ENCODE measurements around the gene SNAPC5. TPM values are rescaled to one million over a fixed set of nuclear protein-coding genes. Genes with fewer than 3 reads are reported as not detected.
"Not testable (repeated sequence)": the region's sequence is repeated elsewhere in the genome, so short reads cannot be mapped to it uniquely, and the experiment has no call there.

The SNAPC5 gene
- total RNA-seq, 1 experiment from 2014 or later, result 47.6 TPM

DNA sequence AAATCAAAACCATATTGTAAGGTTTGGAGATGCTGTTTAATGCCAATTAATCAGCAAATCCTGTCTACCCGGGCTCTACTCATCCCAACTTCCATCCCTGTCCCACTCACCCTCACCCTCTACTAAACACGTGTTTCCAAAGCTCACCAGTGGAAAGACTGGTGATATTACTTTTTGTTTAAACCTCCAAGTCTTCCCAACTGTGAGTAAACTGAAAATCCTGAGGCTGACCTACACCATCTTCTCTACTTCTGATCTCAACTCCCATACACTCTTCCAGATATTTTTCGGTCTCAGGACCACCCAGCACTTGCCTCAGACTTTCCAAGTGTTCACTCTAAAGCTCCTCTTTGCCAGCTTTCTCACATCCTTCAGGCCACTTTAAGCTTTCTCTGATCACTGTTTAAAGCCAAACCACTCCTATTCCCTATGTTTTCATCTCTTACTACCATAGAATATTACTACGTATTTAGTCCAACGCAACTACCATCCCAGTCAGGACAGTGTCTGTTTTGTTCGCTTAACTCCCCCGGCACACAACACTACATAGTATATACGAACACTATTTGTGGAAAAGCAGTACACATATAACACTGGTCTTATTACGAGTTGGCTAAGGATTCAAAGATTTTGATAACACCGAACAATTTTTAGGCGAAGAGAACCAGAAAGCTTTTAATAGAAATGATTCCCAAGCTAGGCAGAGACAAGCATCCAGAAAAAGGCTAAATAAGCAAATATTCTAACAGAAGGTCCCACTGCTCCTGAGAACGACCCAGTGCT, 6.4 kb upstream of the SNAPC5 start:
- Mint-ChIP-seq H3K4me1 (ENCODE audit: low read depth, unreplicated experiment) (peaks cover 15% of the 10 kb centered on the region), H3K27ac (ENCODE audit: unreplicated experiment) (peak overlapping the region; percentile 92), H3K4me3 (ENCODE audit: low read depth, unreplicated experiment) (peak overlapping the region; percentile 76), H3K27me3 (ENCODE audit: unreplicated experiment) (no peaks in the 10 kb centered on the region), H3K9me3 (ENCODE audit: low read depth, unreplicated experiment) (no peaks in the 10 kb centered on the region), H3K36me3 (ENCODE audit: insufficient read depth, unreplicated experiment) (peaks cover 66% of the 10 kb centered on the region)
- intact Hi-C loops (cut with micrococcal nuclease; ENCODE audit: unreplicated experiment), result no loop called here
- TSS peak; percentile 50 for BruUV-seq (replicated peaks)
- CTCF ChIA-PET, result interaction anchor here (0.6 kb wide), 1 partner anchor 200 kb away, joined by 3 read pairs; no protein-coding TSS in a partner anchor
- DNase-seq, result no peak
- TF ChIP-seq, protein P1, sequence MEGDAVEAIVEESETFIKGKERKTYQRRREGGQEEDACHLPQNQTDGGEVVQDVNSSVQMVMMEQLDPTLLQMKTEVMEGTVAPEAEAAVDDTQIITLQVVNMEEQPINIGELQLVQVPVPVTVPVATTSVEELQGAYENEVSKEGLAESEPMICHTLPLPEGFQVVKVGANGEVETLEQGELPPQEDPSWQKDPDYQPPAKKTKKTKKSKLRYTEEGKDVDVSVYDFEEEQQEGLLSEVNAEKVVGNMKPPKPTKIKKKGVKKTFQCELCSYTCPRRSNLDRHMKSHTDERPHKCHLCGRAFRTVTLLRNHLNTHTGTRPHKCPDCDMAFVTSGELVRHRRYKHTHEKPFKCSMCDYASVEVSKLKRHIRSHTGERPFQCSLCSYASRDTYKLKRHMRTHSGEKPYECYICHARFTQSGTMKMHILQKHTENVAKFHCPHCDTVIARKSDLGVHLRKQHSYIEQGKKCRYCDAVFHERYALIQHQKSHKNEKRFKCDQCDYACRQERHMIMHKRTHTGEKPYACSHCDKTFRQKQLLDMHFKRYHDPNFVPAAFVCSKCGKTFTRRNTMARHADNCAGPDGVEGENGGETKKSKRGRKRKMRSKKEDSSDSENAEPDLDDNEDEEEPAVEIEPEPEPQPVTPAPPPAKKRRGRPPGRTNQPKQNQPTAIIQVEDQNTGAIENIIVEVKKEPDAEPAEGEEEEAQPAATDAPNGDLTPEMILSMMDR (IDR thresholded peaks at IDR 0.05; ENCODE audit: unreplicated experiment), result no peak

DNA sequence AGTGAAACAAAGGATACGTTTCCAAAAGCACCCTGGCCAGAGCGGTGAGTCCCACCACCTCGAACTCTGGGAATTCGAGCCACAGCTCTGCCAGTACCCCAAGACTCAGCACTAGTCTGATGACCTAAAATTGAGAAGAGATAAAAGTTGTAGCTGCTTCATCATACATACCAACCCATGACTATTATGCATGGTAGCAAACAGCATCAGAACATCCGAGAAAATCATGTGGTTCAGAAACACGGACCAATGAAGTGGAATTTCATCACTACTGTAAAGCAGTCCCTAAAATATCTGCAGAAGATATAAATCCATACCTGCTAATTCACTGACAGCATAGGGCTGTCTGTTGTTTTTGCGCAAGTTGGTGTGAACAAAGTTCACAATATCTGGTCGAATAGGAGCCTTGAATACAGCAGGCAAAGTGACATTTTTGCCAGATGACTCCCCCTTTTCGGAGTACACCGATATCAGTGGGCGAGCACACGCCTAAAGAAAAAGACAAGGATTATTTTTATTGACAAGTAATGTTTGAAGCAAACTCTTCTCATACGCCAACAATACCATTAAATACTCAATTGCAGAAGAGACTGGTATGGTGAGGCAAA, 5.6 kb upstream of the SNAPC5 start:
- H3K27me3 Mint-ChIP-seq (ENCODE audit: unreplicated experiment); BruUV-seq (replicated peaks); intact Hi-C loops (cut with micrococcal nuclease; ENCODE audit: unreplicated experiment); H3K9me3 Mint-ChIP-seq (ENCODE audit: low read depth, unreplicated experiment); DNase-seq: not testable (repeated sequence)
- peaks cover 22% of the 10 kb centered on the region for H3K4me1 Mint-ChIP-seq (ENCODE audit: low read depth, unreplicated experiment)
- peak overlapping the region; percentile 76 for H3K4me3 Mint-ChIP-seq (ENCODE audit: low read depth, unreplicated experiment)
- H3K36me3 Mint-ChIP-seq (ENCODE audit: insufficient read depth, unreplicated experiment), result peaks cover 75% of the 10 kb centered on the region
- CTCF ChIA-PET, result interaction anchor here (0.6 kb wide), 1 partner anchor 201 kb away, joined by 3 read pairs; no protein-coding TSS in a partner anchor
- H3K27ac Mint-ChIP-seq (ENCODE audit: unreplicated experiment), result peak overlapping the region; percentile 92

DNA sequence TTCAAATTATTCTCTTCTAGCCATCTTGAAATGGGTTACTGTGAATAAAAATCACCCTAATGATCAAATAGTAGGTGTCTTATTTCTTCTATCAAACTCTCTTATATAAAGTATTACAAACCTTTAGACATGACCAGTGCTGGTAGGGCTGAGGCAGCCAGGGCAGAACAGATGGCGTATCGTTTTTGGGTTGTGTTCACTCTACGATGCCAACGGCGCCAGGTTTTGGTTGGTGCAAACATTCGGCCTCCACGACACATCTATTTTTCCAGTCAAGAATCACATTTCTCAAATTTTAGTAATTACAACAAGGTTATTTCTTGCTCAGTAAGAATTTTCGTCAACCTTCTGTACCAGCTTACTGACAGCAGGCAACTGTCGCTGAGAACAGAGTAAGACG, 4.9 kb upstream of the SNAPC5 start:
- Mint-ChIP-seq H3K9me3 (ENCODE audit: low read depth, unreplicated experiment) (no peaks in the 10 kb centered on the region), H3K4me3 (ENCODE audit: low read depth, unreplicated experiment) (peak overlapping the region; percentile 76), H3K4me1 (ENCODE audit: low read depth, unreplicated experiment) (peaks cover 25% of the 10 kb centered on the region), H3K27me3 (ENCODE audit: unreplicated experiment) (no peaks in the 10 kb centered on the region), H3K36me3 (ENCODE audit: insufficient read depth, unreplicated experiment) (peaks cover 81% of the 10 kb centered on the region), H3K27ac (ENCODE audit: unreplicated experiment) (peak overlapping the region; percentile 92)
- no peak for DNase-seq
- TF ChIP-seq, protein P1 (IDR thresholded peaks at IDR 0.05; ENCODE audit: unreplicated experiment), result no peak
- intact Hi-C loops (cut with micrococcal nuclease; ENCODE audit: unreplicated experiment), result no loop called here
- no TSS peak for BruUV-seq (replicated peaks)
- CTCF ChIA-PET, result no interaction called here

DNA sequence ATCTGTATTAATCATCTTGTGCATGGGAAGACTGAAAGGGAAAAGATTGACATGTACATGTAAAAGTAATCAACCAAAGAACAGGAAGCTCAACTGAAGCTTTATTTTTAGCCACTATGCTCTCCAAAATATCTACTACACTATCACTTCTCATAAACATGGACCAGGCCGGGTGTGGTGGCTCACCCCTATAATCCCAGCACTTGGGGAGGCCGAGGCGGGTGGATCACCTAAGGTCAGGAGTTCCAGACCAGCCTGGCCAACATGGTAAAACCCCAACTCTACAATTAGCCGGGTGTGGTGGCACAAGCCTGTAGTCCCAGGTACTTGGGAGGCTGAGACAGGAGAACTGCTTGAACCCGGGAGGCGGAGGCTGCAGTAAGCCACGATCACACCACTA, 2.8 kb upstream of the SNAPC5 start:
- Mint-ChIP-seq H3K36me3 (ENCODE audit: insufficient read depth, unreplicated experiment) (peaks cover 95% of the 10 kb centered on the region), H3K4me1 (ENCODE audit: low read depth, unreplicated experiment) (peaks cover 23% of the 10 kb centered on the region), H3K27ac (ENCODE audit: unreplicated experiment) (peak overlapping the region; percentile 2)
- H3K27me3 Mint-ChIP-seq (ENCODE audit: unreplicated experiment); CTCF ChIA-PET; BruUV-seq (replicated peaks); H3K9me3 Mint-ChIP-seq (ENCODE audit: low read depth, unreplicated experiment); intact Hi-C loops (cut with micrococcal nuclease; ENCODE audit: unreplicated experiment); H3K4me3 Mint-ChIP-seq (ENCODE audit: low read depth, unreplicated experiment); DNase-seq: not testable (repeated sequence)

DNA sequence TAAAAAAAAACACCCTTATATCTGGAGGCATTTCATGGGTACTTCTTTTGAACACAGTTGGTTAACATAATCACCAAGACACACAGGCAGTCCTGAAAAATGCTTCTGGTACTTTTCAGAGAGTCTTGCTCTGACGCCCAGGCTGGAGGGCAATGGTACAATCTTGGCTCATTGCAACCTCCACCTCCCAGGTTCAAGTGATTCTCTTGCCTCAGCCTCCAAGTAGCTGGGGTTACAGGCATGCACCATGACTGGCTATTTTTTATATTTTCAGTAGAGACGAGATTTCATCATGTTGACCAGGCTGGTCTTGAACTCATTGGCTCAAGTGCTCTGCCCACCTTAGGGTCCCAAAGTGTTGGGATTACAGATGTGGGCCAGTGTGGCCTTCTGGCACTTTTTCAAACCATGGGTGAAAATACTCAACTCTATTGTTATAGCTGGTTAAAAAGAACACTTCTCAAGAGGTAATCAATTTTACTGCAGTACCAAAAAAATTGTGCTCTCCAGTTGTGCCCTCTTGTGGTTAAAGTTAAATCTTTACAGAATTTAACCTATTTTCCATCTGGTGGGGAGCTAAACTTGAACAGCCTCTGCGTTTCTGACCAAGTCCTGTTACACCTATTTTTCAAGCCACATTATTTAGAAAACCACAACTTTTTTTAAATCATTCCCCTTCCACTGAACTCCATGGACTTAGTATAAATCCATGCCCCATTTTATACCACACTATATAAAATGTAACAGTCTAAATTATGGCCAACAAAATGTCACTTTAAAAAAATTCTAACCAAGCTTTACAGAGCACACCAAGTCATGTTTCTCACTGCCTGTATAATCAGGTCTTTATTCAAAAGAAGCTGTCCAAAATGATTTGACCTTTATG, 1.2 kb upstream of the SNAPC5 start:
- DNase-seq, result no peak
- CTCF ChIA-PET, result interaction anchor here (0.6 to 2.5 kb wide), 7 partner anchors 18 to 204 kb away, joined by 3 to 21 read pairs (median 4); partner anchors contain the start of gene MAP2K1
- H3K9me3 Mint-ChIP-seq (ENCODE audit: low read depth, unreplicated experiment), result no peaks in the 10 kb centered on the region
- intact Hi-C loops (cut with micrococcal nuclease; ENCODE audit: unreplicated experiment), result loop anchor here (1.0 kb wide), 1 partner anchor 112 kb away; the partner anchor contains the start of gene MAP2K1
- H3K4me3 Mint-ChIP-seq (ENCODE audit: low read depth, unreplicated experiment), result peak overlapping the region; percentile 91
- H3K27ac Mint-ChIP-seq (ENCODE audit: unreplicated experiment), result peak overlapping the region; percentile 93
- TF ChIP-seq, protein P1 (IDR thresholded peaks at IDR 0.05; ENCODE audit: unreplicated experiment), result no peak
- H3K36me3 Mint-ChIP-seq (ENCODE audit: insufficient read depth, unreplicated experiment), result peaks cover 86% of the 10 kb centered on the region
- no TSS peak for BruUV-seq (replicated peaks)
- no peaks in the 10 kb centered on the region for H3K27me3 Mint-ChIP-seq (ENCODE audit: unreplicated experiment)
- peaks cover 34% of the 10 kb centered on the region for H3K4me1 Mint-ChIP-seq (ENCODE audit: low read depth, unreplicated experiment)

All from Calu3 (cell line).